Hindlimb muscle (tissue), 1 donor: ENCODE measurements around the gene MAPK1. TPM values are rescaled to one million over a fixed set of nuclear protein-coding genes. Genes with fewer than 3 reads are reported as not detected.
"Not testable (repeated sequence)": the region's sequence is repeated elsewhere in the genome, so short reads cannot be mapped to it uniquely, and the experiment has no call there.

ENCODE experiments used
- DNase-seq: peaks from one replicate; pipeline ENCODE4 v3.0.0-alpha.2; 2013
- polyA plus RNA-seq: library from polyadenylated mRNA; unstranded; fragments of 120-200 nt; gene quantifications from one replicate; pipeline ENCODE4 v1.2.1, GENCODE V29; 2013; ENCODE audit not compliant: insufficient read length

MAPK1 gene
- polyA plus RNA-seq, 1 donor = 126 TPM

DNA sequence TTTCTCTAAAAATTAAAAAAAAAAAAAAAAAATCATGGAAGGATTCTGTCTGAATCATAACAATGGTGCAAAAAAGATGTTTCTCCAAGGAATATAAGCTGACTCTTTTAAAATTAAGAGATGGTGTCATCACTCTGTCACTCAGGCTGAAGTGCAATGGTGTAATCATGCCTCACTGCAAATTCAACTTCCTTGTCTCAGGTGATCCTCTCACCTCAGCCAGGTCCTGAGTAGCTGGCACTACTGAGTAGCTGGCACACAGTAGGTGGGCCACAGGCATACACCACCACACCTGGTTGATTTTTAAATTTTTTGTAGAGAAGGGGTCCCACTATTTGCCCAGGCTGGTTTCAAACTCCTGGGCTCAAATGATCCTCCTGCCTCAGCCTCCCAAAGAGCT lies 77.1 kb downstream of the MAPK1 start:
- DNase-seq = no peak

GRCh38 chr22:21787565-21787964 lies 79.9 kb downstream of the MAPK1 start:
- DNase-seq = not testable (repeated sequence)

- no peak for DNase-seq
Observed at GRCh38 chr22:21780259-21780658, 87.2 kb downstream of the MAPK1 start.

- DNase-seq = no peak
Observed at GRCh38 chr22:21779444-21779843, 88.0 kb downstream of the MAPK1 start.

- DNase-seq = no peak
Observed at GRCh38 chr22:21778705-21779363, 88.6 kb downstream of the MAPK1 start.

- DNase-seq = no peak
Observed at GRCh38 chr22:21771631-21771976, 95.8 kb downstream of the MAPK1 start.

- no peak for DNase-seq
Observed at GRCh38 chr22:21768435-21768834, 99.0 kb downstream of the MAPK1 start.

DNA sequence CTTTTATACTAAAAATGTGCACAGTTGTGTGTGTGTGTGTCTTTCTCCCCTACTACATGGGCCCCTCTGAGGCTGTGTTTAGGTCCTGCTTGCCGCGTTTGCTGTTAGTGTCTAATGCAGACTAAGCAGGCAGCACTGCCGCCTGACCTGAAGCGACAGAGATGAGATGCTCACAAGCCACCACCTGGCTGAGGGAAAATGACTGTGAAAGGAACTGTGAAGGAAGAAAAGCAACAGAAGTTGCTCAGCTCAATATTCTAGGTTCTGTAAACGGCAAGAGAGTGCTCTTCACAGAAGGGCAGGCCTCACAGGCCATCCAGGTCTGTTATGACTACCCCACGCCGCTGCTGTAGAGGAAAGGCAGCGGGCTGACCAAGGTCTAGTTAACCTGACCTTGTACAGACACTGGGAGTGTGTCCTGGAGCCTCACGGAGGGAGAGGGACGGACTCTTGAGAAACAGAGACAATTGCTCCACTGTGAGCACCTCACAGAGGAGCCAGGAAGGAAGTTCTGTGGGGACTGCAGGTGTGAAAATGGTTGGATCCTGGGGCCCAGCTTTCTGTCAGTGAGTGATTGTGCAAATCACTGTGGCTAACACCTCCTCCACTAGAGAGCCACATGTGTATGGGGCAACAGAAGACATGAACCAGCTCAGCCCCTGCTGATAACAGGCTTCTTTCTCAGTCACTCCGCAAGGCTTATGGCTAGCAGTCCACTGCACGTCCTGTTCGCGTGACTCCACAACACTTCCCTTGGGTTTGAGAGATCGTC lies 100.6 kb downstream of the MAPK1 start:
- no peak for DNase-seq

GRCh38 chr22:21765909-21766529 lies 101.4 kb downstream of the MAPK1 start:
- DNase-seq = no peak

DNA sequence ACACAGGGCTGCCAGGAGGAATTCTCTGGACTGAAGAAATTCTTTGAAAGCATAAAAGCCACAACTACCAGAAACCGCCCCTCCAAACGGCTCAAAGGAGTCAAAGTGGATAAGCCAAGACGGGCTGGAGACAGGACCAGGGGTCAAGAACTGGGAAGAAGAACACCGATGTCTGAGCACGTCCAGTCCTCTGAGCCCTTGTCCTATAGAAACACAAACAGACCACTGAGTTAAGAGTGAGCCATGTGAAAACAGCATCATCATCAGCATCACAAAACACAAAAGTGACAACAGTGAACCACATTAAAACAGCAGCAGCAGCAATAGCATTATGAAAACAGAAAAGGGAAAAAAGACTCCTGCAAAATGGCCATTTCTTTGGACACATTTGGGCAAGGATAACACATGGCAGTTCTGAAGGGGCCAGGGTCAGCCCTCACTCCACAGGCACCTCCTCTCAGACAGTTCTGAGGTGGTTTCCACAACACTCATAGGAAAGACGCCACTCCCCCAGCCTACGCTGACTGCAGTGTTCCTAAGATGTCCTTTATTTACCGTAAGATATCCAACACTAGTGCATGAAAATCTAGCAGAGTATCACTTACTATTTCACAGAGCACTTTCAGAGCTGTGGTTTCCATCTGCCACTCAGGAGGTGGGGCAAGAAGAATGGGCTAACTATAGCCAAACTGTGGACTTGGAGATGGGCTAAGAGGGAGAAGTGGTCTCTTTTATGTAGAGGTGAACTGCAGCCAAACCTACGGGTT lies 103.2 kb downstream of the MAPK1 start:
- DNase-seq = no peak

- no peak for DNase-seq
Observed at GRCh38 chr22:21762712-21763581, 104.5 kb downstream of the MAPK1 start.

- no peak for DNase-seq
Observed at GRCh38 chr22:21761994-21762680, 105.3 kb downstream of the MAPK1 start.

DNA sequence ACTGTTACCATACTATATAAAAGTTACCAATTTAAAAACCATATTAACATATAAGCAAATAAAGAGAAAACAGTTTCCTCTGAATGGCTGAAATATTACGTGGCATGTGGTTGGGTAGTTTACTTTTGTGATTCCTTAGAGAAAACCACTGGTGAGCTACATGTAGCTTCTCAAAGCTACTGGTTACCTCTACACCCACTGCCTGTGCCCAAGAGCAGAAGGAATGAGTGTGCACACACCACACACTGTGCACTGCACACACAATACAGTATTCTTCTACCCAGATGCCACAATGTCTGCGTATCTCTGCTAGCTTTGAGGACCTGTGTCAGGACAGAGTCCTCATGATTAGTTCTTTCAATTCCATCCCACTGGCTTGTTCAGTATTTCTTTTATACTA lies 106.4 kb downstream of the MAPK1 start:
- DNase-seq = no peak

- no peak for DNase-seq
Observed at GRCh38 chr22:21760640-21761039, 106.8 kb downstream of the MAPK1 start.

- no peak for DNase-seq
Observed at GRCh38 chr22:21759646-21760376, 107.6 kb downstream of the MAPK1 start.

DNA sequence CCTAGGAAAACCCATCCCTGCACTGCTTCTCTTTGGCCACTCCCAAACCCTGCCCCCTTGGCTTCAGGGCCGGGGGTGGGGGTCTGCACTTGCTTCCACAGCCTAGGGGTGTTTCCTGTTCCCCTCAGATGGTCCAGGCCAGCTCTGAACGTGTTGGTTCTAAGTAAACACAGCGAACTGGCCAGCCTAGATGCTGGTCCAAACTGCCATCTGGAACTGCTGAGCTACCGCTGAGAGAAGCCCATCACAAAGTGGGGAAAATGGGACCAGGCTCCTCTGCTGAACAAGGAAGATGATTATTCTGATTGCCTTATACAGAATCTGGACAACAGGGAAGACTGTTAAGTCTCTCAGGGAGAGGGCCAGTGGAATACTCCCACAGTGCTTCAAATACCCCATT lies 108.4 kb downstream of the MAPK1 start:
- DNase-seq = no peak

- DNase-seq = no peak
Observed at GRCh38 chr22:21758091-21758864, 109.2 kb downstream of the MAPK1 start.

DNA sequence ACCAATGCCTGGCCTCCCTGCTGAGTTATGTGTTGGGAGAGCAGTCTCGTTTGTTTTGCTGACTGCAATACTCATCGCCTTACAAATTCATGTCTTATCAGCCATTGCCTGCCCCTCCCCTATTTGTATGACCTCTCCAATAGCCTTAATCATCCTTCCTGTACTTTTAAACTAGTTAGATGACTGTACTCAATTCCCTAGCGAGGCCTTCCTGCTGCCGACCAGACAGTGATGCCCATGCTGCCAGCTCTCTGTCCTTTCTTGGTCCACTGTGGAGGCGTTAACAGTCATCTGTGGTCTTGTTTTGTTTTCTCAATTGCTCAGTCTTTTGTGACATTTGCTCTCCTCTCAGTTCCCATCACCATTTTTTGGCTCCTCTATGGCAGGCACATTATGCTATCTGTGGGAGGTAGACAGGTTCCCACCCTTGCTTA lies 111.6 kb downstream of the MAPK1 start:
- no peak for DNase-seq

- no peak for DNase-seq
Observed at GRCh38 chr22:21754523-21754922, 112.9 kb downstream of the MAPK1 start.
